HepG2 (cell line): Measurements from ENCODE around the gene SYPL2. TPM values are rescaled to one million over a fixed set of nuclear protein-coding genes. Genes with fewer than 3 reads are reported as not detected.

Experiments used
- BCL6 ChIP-seq: IDR thresholded peaks from 2 replicates; pipeline ENCODE4 v1.6.1; 2016; ENCODE audit warnings: missing genetic modification reagents, missing compliant biosample characterization
- BORCS8-MEF2B ChIP-seq: sonication (generic); formaldehyde crosslinking; IDR thresholded peaks from 2 replicates; pipeline ENCODE4 v1.8.0; 2022; ENCODE audit warnings: mild to moderate bottlenecking, missing genetic modification reagents
- EZH2 ChIP-seq: conservative IDR thresholded peaks from 2 replicates; pipeline ENCODE4 v1.6.1; 2012; ENCODE audit warnings: mild to moderate bottlenecking, low read depth, low read length, moderate library complexity
- FOSL2 ChIP-seq: sonication (generic); formaldehyde crosslinking; IDR thresholded peaks from 2 replicates; pipeline ENCODE4 v1.4.0; 2020; ENCODE audit warnings: missing genetic modification reagents
- FOXA3 ChIP-seq: IDR thresholded peaks from 2 replicates; pipeline ENCODE4 v1.6.1; 2016; ENCODE audit warnings: missing genetic modification reagents, missing compliant biosample characterization
- LCORL ChIP-seq, 2 experiments: fragments of 450-650 bp in 1 of 2; sonication (generic) in 1 of 2; formaldehyde crosslinking in 1 of 2; IDR thresholded peaks; 2 replicates each; pipeline versions ENCODE4 v1.5.0 to v1.6.1; 2017 to 2020; ENCODE audit warnings: antibody characterized with exemption in 1 of 2, missing genetic modification reagents in 1 of 2
- NR3C1 ChIP-seq: sonication (generic); formaldehyde crosslinking; IDR thresholded peaks from 2 replicates; pipeline ENCODE4 v1.4.0; 2020; ENCODE audit warnings: missing genetic modification reagents
- PAWR ChIP-seq: sonication (generic); formaldehyde crosslinking; IDR thresholded peaks from 2 replicates; pipeline ENCODE4 v1.4.0; 2020; ENCODE audit warnings: missing genetic modification reagents, mild to moderate bottlenecking, borderline replicate concordance
- SNAI1 ChIP-seq: sonication (generic); formaldehyde crosslinking; IDR thresholded peaks from 2 replicates; pipeline ENCODE4 v1.5.0; 2020; ENCODE audit warnings: mild to moderate bottlenecking, missing genetic modification reagents, borderline replicate concordance
- SUZ12 ChIP-seq: fragments of 150-350 bp; IDR thresholded peaks from 2 replicates; pipeline ENCODE4 v1.6.1; 2014; ENCODE audit warnings: low read depth, low read length
- TAF1 ChIP-seq: sonication (generic); formaldehyde crosslinking; IDR thresholded peaks from 2 replicates; pipeline ENCODE4 v1.4.0; 2020; ENCODE audit warnings: missing genetic modification reagents
- TCF7L2 ChIP-seq: IDR thresholded peaks from 2 replicates; pipeline ENCODE4 v1.6.1; 2011; ENCODE audit warnings: mild to moderate bottlenecking, low read depth, low read length, moderate library complexity
- ZBTB7A ChIP-seq: sonication (generic); formaldehyde crosslinking; IDR thresholded peaks from 2 replicates; pipeline ENCODE4 v1.8.0; 2022; ENCODE audit warnings: mild to moderate bottlenecking, missing genetic modification reagents
- ZNF263 ChIP-seq: sonication (generic); formaldehyde crosslinking; IDR thresholded peaks from 2 replicates; pipeline ENCODE4 v1.4.0; 2020; ENCODE audit warnings: missing genetic modification reagents
- ZNF546 ChIP-seq: sonication (generic); formaldehyde crosslinking; conservative IDR thresholded peaks from 2 replicates; pipeline ENCODE4 v1.8.1; 2023; ENCODE audit warnings: mild to moderate bottlenecking, missing genetic modification reagents
- ZNF569 ChIP-seq: sonication (generic); formaldehyde crosslinking; IDR thresholded peaks from 2 replicates; pipeline ENCODE4 v1.5.0; 2020; ENCODE audit warnings: mild to moderate bottlenecking, missing genetic modification reagents, moderate library complexity, borderline replicate concordance
- ZNF724P ChIP-seq: sonication (generic); formaldehyde crosslinking; IDR thresholded peaks from 2 replicates; pipeline ENCODE4 v1.8.0; 2022; ENCODE audit warnings: missing genetic modification reagents, borderline replicate concordance
- ZSCAN9 ChIP-seq: IDR thresholded peaks from 2 replicates; pipeline ENCODE4 v1.6.1; 2016; ENCODE audit warnings: borderline replicate concordance
- polyA plus RNA-seq, 8 experiments: library from polyadenylated mRNA; depleted of rRNA in 3 of 8; stranded (reverse) in 7 of 8; unstranded in 1 of 8; fragments of >200 nt; fragmentation: Illumina TruSeq in 4 of 8; extraction: Trizol in 4 of 8; gene quantifications; 2 replicates each; pipeline versions ENCODE4 v1.2.1 to v1.2.3, GENCODE V29; 2011 to 2016; ENCODE audit warnings: low read depth in 4 of 8, missing spikeins in 1 of 8, mixed read lengths in 1 of 8; ENCODE audit not compliant: insufficient read depth in 1 of 8
- total RNA-seq, 5 experiments: library from RNA; depleted of rRNA; stranded (reverse); fragments of >200 nt; fragmentation: Illumina TruSeq; extraction: Trizol; gene quantifications; 2 replicates each; pipeline ENCODE4 v1.2.3, GENCODE V29; 2016; ENCODE audit warnings: low read depth in 1 of 5
- TF ChIP-seq, protein P1 (sequence below): sonication (generic); formaldehyde crosslinking; IDR thresholded peaks from 2 replicates; pipeline ENCODE4 v1.9.0; 2022; ENCODE audit warnings: missing genetic modification reagents, mild to moderate bottlenecking, borderline replicate concordance
- TF ChIP-seq, protein P2 (sequence below): IDR thresholded peaks from 2 replicates; pipeline ENCODE4 v1.6.1; 2016; ENCODE audit warnings: control low read depth
- TF ChIP-seq, protein P3 (sequence below): sonication (generic); formaldehyde crosslinking; IDR thresholded peaks from 2 replicates; pipeline ENCODE4 v1.8.0; 2022; ENCODE audit warnings: mild to moderate bottlenecking, missing genetic modification reagents, moderate library complexity
- TF ChIP-seq, protein P4 (sequence below): IDR thresholded peaks from 2 replicates; pipeline ENCODE4 v1.6.1; 2012; ENCODE audit warnings: low read depth, low read length, improper control_type of control experiment
- TF ChIP-seq, protein P5 (sequence below): sonication (generic); formaldehyde crosslinking; IDR thresholded peaks from 2 replicates; pipeline ENCODE4 v1.4.0; 2020; ENCODE audit warnings: missing genetic modification reagents

The SYPL2 gene
- total and polyA plus RNA-seq, 2 of the 13 experiments (the other 11 are each of a cell fraction or from before 2014, with no cell fraction given), result 0.17 to 0.24 TPM

DNA sequence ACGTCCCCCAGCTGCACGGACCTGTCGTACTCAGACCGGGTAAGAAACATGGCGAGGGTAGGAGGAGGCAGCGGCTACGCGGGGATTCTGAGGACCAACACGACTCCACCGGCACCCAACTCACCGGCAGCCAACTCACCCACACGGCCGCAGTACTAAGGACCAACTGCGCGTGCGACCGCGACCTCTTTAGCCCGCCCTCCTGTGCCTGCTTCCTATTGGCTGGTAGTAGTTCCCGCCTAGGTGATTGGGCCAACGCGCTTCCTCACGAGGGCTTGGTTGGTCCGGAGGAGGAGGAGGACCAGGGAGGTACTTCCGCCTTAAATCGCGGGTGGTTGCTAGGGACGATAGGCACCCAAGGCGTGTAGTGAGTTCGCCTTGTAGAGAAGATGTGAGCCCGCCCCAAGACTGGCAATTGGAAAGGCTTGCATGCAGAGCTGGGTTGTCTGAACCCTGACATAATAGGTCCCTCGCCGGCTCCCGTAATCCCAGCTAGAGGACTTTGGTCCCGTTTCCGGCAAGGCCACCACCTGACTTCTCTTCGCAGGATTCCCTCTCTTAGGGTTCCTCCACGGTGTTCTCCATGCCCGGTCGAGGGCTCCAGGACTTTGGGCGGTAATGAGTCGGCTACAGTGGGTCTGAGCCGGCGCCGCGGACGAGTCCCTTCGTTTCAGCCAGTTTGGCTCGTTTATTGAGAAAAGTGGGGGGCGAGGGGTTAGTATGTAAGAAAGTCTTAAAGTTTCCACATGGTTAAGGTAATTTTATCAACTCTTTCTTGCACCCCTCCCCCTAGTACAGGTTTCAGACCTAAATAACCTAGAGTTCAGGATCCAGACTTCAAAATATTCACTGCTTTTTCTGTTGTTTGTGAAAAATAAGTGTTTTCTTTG, 39.8 kb upstream of the SYPL2 start, which contains the start of gene PSMA5 (continued):
- TF ChIP-seq, protein P1, sequence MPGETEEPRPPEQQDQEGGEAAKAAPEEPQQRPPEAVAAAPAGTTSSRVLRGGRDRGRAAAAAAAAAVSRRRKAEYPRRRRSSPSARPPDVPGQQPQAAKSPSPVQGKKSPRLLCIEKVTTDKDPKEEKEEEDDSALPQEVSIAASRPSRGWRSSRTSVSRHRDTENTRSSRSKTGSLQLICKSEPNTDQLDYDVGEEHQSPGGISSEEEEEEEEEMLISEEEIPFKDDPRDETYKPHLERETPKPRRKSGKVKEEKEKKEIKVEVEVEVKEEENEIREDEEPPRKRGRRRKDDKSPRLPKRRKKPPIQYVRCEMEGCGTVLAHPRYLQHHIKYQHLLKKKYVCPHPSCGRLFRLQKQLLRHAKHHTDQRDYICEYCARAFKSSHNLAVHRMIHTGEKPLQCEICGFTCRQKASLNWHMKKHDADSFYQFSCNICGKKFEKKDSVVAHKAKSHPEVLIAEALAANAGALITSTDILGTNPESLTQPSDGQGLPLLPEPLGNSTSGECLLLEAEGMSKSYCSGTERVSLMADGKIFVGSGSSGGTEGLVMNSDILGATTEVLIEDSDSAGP (CRISPR knock-in tag), result peak; percentile 87; the same call in 1 of the 2 replicates
- TF ChIP-seq BCL6, result peak; percentile 6; the same call in 1 of the 2 replicates
- no peak for TF ChIP-seq ZNF569 (CRISPR knock-in tag)
- TF ChIP-seq, protein P2, sequence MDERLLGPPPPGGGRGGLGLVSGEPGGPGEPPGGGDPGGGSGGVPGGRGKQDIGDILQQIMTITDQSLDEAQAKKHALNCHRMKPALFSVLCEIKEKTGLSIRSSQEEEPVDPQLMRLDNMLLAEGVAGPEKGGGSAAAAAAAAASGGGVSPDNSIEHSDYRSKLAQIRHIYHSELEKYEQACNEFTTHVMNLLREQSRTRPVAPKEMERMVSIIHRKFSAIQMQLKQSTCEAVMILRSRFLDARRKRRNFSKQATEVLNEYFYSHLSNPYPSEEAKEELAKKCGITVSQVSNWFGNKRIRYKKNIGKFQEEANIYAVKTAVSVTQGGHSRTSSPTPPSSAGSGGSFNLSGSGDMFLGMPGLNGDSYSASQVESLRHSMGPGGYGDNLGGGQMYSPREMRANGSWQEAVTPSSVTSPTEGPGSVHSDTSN (CRISPR knock-in tag), result no peak
- no peak for TF ChIP-seq ZNF724P (CRISPR knock-in tag)
- TF ChIP-seq TAF1 (CRISPR knock-in tag), result peak; percentile 88
- no peak for TF ChIP-seq SUZ12
- TF ChIP-seq, protein P3, sequence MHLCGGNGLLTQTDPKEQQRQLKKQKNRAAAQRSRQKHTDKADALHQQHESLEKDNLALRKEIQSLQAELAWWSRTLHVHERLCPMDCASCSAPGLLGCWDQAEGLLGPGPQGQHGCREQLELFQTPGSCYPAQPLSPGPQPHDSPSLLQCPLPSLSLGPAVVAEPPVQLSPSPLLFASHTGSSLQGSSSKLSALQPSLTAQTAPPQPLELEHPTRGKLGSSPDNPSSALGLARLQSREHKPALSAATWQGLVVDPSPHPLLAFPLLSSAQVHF (CRISPR knock-in tag), result 0 out of 2 replicates have a peak, but pooled peaks have one; percentile 66
- no peak for TF ChIP-seq ZBTB7A (CRISPR knock-in tag)
- TF ChIP-seq, protein P4, sequence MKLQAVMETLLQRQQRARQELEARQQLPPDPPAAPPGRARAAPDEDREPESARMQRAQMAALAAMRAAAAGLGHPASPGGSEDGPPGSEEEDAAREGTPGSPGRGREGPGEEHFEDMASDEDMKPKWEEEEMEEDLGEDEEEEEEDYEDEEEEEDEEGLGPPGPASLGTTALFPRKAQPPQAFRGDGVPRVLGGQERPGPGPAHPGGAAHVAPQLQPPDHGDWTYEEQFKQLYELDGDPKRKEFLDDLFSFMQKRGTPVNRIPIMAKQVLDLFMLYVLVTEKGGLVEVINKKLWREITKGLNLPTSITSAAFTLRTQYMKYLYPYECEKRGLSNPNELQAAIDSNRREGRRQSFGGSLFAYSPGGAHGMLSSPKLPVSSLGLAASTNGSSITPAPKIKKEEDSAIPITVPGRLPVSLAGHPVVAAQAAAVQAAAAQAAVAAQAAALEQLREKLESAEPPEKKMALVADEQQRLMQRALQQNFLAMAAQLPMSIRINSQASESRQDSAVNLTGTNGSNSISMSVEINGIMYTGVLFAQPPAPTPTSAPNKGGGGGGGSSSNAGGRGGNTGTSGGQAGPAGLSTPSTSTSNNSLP, result no peak
- TF ChIP-seq EZH2, result no peak
- TF ChIP-seq, protein P5, sequence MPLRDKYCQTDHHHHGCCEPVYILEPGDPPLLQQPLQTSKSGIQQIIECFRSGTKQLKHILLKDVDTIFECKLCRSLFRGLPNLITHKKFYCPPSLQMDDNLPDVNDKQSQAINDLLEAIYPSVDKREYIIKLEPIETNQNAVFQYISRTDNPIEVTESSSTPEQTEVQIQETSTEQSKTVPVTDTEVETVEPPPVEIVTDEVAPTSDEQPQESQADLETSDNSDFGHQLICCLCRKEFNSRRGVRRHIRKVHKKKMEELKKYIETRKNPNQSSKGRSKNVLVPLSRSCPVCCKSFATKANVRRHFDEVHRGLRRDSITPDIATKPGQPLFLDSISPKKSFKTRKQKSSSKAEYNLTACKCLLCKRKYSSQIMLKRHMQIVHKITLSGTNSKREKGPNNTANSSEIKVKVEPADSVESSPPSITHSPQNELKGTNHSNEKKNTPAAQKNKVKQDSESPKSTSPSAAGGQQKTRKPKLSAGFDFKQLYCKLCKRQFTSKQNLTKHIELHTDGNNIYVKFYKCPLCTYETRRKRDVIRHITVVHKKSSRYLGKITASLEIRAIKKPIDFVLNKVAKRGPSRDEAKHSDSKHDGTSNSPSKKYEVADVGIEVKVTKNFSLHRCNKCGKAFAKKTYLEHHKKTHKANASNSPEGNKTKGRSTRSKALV, result no peak
- no peak for TF ChIP-seq FOXA3 (CRISPR knock-in tag)
- TF ChIP-seq SNAI1 (CRISPR knock-in tag), result no peak; the same call in 1 of the 2 replicates
- TF ChIP-seq ZSCAN9 (CRISPR knock-in tag), result peak; percentile 69; the same call in 1 of the 2 replicates
- 0 out of 2 replicates have a peak, but pooled peaks have one; percentile 43 for TF ChIP-seq BORCS8-MEF2B (CRISPR knock-in tag)
- no peak for TF ChIP-seq LCORL (IDR thresholded peaks at IDR 0.05)
- TF ChIP-seq LCORL (CRISPR knock-in tag; IDR thresholded peaks at IDR 0.05), result peak; percentile 48; the same call in 1 of the 2 replicates
- TF ChIP-seq NR3C1 (CRISPR knock-in tag), result no peak
- TF ChIP-seq TCF7L2, result no peak
- 0 out of 2 replicates have a peak, but pooled peaks have one; percentile 54 for TF ChIP-seq PAWR (CRISPR knock-in tag)
- TF ChIP-seq ZNF263 (CRISPR knock-in tag), result no peak
- TF ChIP-seq FOSL2, result no peak
- TF ChIP-seq ZNF546 (CRISPR knock-in tag), result no peak
